OCI-LY3 (cell line): ENCODE measurements around the gene NME3.

Experiments used
- EZH2phosphoT487 ChIP-seq: fragments of 200-600 bp; shearing (Covaris generic); IDR thresholded peaks from 2 replicates; pipeline ENCODE4 v1.6.1; 2018; ENCODE audit warnings: antibody characterized with exemption, mixed run types, low read depth
- TF ChIP-seq, protein P1 (sequence below): fragments of 200-600, 300-600 bp; sonication (generic); IDR thresholded peaks from 2 replicates; pipeline ENCODE4 v1.5.1; 2014; ENCODE audit warnings: antibody characterized with exemption, low read length, low read depth

DNA sequence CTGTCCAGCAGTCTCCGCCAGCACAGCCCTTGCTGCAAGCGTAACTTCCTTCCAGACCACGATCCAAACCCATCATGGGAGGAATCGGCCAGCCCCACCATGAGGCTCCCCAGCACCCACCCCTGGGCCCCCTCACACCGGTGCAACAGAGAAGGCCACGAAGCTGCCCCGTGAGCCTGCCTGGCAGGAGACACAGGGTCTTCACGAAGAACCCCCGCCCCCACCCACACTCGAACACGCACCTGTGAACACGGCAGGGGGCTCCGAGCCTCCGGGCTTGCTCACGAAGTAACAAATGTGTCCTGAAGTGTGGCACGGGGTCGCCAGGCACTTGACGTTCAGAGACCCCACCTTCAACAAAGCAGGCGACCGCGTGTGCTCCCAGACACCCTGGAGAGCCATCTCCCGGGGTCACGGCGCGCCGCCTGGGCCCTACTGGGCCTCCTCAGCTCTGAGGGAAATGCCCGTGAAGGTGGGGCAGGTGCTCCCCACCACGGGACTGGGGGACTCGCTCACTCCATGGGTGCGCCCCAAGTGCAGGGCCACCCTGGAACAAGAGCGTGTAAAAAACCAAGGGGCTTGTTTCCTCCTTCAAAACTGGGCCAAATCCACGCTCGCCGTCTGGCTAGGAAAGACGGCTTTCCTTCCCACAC lies 47.7 kb upstream of the NME3 start:
- TF ChIP-seq, protein P1, sequence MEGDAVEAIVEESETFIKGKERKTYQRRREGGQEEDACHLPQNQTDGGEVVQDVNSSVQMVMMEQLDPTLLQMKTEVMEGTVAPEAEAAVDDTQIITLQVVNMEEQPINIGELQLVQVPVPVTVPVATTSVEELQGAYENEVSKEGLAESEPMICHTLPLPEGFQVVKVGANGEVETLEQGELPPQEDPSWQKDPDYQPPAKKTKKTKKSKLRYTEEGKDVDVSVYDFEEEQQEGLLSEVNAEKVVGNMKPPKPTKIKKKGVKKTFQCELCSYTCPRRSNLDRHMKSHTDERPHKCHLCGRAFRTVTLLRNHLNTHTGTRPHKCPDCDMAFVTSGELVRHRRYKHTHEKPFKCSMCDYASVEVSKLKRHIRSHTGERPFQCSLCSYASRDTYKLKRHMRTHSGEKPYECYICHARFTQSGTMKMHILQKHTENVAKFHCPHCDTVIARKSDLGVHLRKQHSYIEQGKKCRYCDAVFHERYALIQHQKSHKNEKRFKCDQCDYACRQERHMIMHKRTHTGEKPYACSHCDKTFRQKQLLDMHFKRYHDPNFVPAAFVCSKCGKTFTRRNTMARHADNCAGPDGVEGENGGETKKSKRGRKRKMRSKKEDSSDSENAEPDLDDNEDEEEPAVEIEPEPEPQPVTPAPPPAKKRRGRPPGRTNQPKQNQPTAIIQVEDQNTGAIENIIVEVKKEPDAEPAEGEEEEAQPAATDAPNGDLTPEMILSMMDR: no peak
- no peak for TF ChIP-seq EZH2phosphoT487
